Measurements from ENCODE around the gene N4BP2L2.

Gene N4BP2L2

DNA sequence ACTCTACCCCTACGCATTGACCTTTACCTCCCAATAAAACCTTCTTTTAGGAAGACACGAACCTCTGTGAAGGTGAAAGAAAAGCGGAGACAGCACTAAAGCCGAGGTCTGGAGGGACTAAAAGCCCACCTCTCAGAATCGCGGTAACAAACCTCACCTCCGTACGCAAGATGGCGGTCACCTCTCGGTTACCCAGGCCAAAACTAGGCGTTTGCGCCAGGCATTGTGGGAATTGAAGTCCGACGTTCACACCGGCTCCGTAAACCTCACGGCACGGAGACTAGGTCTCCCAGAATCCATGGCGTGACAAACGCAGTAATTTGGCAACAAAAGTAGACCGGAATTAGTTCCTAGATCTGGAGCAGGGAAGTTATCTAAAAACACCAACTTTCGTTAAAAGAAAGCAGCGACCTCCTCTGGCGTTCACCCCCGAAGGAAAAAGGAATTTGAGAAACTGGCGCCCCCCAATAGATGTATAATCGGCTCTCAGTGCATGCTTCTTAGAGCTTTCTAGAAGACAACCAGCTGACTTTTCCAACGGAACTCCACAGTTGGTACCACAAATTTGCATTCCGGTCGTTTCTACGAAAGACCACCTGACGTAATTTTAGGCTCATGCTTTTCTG is at the start of gene N4BP2L2:
TSS of gene N4BP2L2 (minus strand) at position 175 of the 626 bp plus-strand sequence. CDS start 1,768 bp downstream, outside the sequence.
- Histone ChIP-seq H3K27me3 (ENCODE audit: control insufficient read depth in 5 of 5, insufficient read depth in 4 of 5, low read length in 5 of 5) (no peaks in the 10 kb centered on the region), H3K27ac (ENCODE audit: low read depth, low read length) (peak within 1 kb of the TSS; percentile 96), H3K4me3 (ENCODE audit: low read depth in 1 of 5, low read length in 5 of 5) (peak within 1 kb of the TSS; percentile 88 to 100 (median 98)), H3K4me1 (ENCODE audit: control insufficient read depth in 5 of 5, insufficient read depth in 5 of 5, low read length in 5 of 5) (peaks cover 2 to 33% (median 29%) of the 10 kb centered on the region in 5 donors), H3K36me3 (ENCODE audit: control insufficient read depth in 5 of 5, insufficient read depth in 5 of 5, low read length in 5 of 5) (peaks cover 8 to 14% (median 12%) of the 10 kb centered on the region in 5 donors), H3K9ac (ENCODE audit: low read length in 5 of 5) (peak within 1 kb of the TSS; percentile 96 to 100 (median 99)), H3K9me3 (ENCODE audit: control insufficient read depth in 5 of 5, low read length in 5 of 5) (peaks cover 0 to 6% (median 3%) of the 10 kb centered on the region in 5 donors)

DNA sequence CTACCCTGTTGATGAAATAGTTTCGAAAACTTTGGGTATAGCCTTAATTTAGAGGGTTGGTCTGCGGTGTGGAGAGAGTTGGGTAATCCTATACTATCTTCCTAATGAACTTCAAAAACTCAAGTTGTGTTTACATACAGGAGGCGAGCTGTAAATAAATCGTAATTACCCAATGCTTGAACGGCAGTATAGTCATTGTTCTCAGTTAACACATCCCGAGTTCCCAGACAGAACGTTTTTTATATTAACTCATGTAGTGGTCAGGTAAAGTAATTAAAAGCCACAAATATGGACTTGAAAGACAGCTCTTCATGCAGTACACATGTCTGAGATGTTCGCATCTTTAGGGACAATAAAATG is 49.2 kb upstream of the N4BP2L2 start:
- Histone ChIP-seq H3K9me3 (ENCODE audit: control insufficient read depth in 5 of 5, low read length in 5 of 5) (no peaks in the 10 kb centered on the region), H3K27ac (ENCODE audit: low read depth, low read length) (peak overlapping the region; percentile 72), H3K36me3 (ENCODE audit: control insufficient read depth in 5 of 5, insufficient read depth in 5 of 5, low read length in 5 of 5) (no peaks in the 10 kb centered on the region), H3K4me3 (ENCODE audit: low read depth in 1 of 5, low read length in 5 of 5) (peak overlapping the region; percentile 79 to 96 (median 88)), H3K4me1 (ENCODE audit: control insufficient read depth in 5 of 5, insufficient read depth in 5 of 5, low read length in 5 of 5) (peaks cover 0 to 37% (median 35%) of the 10 kb centered on the region in 5 donors), H3K9ac (ENCODE audit: low read length in 5 of 5) (peak overlapping the region; percentile 40 to 90 (median 89)), H3K27me3 (ENCODE audit: control insufficient read depth in 5 of 5, insufficient read depth in 4 of 5, low read length in 5 of 5) (no peaks in the 10 kb centered on the region)

DNA sequence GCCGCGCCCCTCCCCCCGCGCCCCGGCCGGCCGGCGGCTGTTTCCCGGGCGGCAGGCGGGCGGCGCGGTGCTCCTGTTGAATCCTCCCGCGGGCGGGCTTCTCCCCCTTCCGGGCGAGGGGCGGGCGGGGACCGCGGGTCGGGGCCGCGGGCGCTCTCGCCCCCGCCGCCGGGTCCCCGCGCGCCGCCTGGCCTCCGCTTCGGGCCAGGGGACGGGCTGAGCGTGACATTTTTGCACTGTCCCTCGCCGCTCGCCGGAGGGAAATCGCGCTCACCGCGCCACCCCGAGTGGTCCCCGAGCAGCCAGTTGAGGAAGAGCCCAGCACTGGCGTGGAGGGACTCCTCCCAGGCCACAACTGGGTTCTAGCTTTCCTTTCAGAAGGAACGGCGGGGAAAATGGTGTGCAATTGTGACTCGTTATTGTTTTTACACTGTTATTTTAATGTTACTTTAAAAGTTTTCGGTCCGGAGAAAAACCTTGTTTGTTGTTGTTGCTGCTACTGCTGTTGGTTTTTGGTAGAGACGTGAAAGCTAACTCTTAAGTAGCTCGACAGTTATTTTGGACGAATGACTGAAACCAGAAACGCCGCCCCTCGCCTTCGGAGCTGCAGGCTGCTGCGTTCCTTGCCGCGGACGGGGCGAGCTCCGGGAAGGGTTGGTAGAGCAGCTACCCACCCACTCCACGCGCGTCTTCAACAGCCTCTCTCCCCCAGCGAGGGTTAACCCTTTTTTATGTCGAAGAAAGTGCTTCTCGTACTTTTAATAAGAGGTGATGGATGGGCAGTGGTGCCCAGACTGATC is 48.6 kb upstream of the N4BP2L2 start:
- Histone ChIP-seq H3K27ac (ENCODE audit: low read depth, low read length) (peak overlapping the region; percentile 72), H3K4me3 (ENCODE audit: low read depth in 1 of 5, low read length in 5 of 5) (peak overlapping the region; percentile 79 to 96 (median 88)), H3K36me3 (ENCODE audit: control insufficient read depth in 5 of 5, insufficient read depth in 5 of 5, low read length in 5 of 5) (no peaks in the 10 kb centered on the region), H3K4me1 (ENCODE audit: control insufficient read depth in 5 of 5, insufficient read depth in 5 of 5, low read length in 5 of 5) (peaks cover 0 to 37% (median 35%) of the 10 kb centered on the region in 5 donors), H3K9ac (ENCODE audit: low read length in 5 of 5) (peak overlapping the region; percentile 40 to 90 (median 89)), H3K27me3 (ENCODE audit: control insufficient read depth in 5 of 5, insufficient read depth in 4 of 5, low read length in 5 of 5) (no peaks in the 10 kb centered on the region), H3K9me3 (ENCODE audit: control insufficient read depth in 5 of 5, low read length in 5 of 5) (no peaks in the 10 kb centered on the region)

DNA sequence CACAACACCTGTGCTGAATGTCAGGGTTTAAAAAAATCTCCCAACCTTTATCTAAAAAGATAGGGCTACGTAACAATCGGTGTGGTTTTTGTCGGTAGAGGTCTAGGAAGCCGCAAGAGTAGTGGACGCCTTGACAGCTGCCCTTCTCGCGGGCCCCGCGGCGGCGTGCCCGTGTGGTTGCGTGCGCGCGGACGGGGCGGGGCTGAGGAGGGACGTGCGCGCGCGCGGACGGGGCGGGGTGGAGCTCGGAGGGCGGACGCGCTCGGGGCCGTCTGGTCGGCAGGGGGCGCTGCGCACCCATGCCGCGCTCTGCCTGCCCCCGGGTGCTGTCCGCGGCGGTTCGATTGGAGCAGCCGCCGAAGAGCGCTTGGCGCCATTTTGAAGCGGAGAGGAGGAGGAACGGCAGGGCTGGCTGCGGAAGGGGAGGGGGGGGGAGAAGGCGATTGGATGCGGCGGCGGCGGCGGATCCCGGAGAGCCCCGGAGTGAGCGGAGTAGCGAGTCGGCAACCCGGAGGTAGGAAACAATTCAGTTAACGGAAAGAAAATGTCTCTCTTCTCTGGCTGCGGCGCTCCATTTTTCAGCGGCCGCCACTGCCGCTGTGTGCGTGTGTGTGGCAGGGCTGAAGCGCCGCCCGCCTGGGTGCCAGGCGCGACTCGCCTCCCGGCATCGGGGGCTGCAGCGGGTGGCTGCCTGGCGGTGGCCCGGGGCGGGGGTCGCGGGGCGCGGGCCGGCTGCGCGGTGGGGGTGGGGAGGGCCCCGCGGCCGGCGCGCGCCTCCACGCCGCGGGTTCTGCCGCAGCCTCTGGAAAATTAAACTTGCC is 47.7 kb upstream of the N4BP2L2 start, which contains the start of gene PDS5B:
TSS of gene PDS5B (plus strand) at position 373 of the 821 bp plus-strand sequence. CDS start 62,321 bp downstream, outside the sequence.
- Histone ChIP-seq H3K27me3 (ENCODE audit: control insufficient read depth in 5 of 5, insufficient read depth in 4 of 5, low read length in 5 of 5) (no peaks in the 10 kb centered on the region), H3K9ac (ENCODE audit: low read length in 5 of 5) (peak within 1 kb of the TSS; percentile 83 to 96 (median 90)), H3K9me3 (ENCODE audit: control insufficient read depth in 5 of 5, low read length in 5 of 5) (no peaks in the 10 kb centered on the region), H3K36me3 (ENCODE audit: control insufficient read depth in 5 of 5, insufficient read depth in 5 of 5, low read length in 5 of 5) (no peaks in the 10 kb centered on the region), H3K27ac (ENCODE audit: low read depth, low read length) (peak within 1 kb of the TSS; percentile 82), H3K4me3 (ENCODE audit: low read depth in 1 of 5, low read length in 5 of 5) (peak within 1 kb of the TSS; percentile 86 to 96 (median 88)), H3K4me1 (ENCODE audit: control insufficient read depth in 5 of 5, insufficient read depth in 5 of 5, low read length in 5 of 5) (peaks cover 0 to 37% (median 35%) of the 10 kb centered on the region in 5 donors)

DNA sequence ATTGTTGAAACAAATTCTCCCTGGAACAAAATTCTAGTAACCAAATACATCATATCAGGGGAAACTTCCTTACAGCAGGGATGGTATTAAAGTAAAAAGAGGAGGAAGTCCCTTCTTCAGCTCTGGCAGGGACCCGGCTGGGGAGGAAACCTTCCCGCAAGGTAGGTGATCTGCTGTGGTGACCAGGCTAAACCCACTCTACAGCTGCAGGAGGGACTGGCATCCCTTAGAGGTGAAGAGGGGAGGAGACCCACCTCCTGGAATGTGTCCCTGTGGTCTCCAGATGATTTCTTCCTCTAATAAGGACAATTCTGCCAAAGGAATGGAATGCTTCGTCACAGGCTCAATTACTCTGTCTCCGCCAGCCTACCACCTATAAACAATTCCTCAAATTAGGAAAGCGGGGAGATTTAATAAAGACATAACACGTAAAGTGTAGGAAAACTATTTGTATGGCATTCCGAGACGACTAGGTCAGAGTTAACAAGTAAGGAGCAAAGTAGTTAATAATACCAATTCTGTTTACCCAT is 47.0 kb upstream of the N4BP2L2 start:
- Histone ChIP-seq H3K9ac (ENCODE audit: low read length in 5 of 5) (peak overlapping the region; percentile 79 to 96 (median 88)), H3K4me3 (ENCODE audit: low read depth in 1 of 5, low read length in 5 of 5) (peak overlapping the region; percentile 73 to 87 (median 76)), H3K27ac (ENCODE audit: low read depth, low read length) (peak overlapping the region; percentile 82), H3K9me3 (ENCODE audit: control insufficient read depth in 5 of 5, low read length in 5 of 5) (no peaks in the 10 kb centered on the region), H3K27me3 (ENCODE audit: control insufficient read depth in 5 of 5, insufficient read depth in 4 of 5, low read length in 5 of 5) (no peaks in the 10 kb centered on the region), H3K4me1 (ENCODE audit: control insufficient read depth in 5 of 5, insufficient read depth in 5 of 5, low read length in 5 of 5) (peaks cover 0 to 37% (median 35%) of the 10 kb centered on the region in 5 donors), H3K36me3 (ENCODE audit: control insufficient read depth in 5 of 5, insufficient read depth in 5 of 5, low read length in 5 of 5) (no peaks in the 10 kb centered on the region)

DNA sequence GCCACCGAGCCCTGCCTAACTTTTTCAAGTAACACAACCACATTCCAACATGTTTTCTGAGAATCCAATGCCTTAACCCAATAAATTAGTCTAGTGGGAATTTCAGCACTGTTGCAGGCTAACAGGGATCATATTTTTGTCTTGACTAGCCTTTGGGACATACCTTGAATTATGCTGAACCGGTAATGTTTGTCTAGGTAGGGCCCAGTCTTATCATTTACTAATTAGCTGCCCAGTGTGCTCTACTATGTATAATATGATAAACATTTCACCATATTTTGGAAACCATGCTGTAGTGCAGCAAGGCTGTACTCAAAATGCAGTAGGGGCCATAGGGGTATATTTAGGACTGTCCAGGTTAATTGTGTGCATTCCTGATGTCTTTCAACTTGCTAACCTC is 44.4 kb upstream of the N4BP2L2 start:
- Histone ChIP-seq H3K9me3 (ENCODE audit: control insufficient read depth in 5 of 5, low read length in 5 of 5) (no peaks in the 10 kb centered on the region), H3K4me3 (ENCODE audit: low read depth in 1 of 5, low read length in 5 of 5) (no peak overlapping the region), H3K9ac (ENCODE audit: low read length in 5 of 5) (no peak overlapping the region), H3K27ac (ENCODE audit: low read depth, low read length) (no peak overlapping the region), H3K4me1 (ENCODE audit: control insufficient read depth in 5 of 5, insufficient read depth in 5 of 5, low read length in 5 of 5) (peaks cover 0 to 14% (median 12%) of the 10 kb centered on the region in 5 donors), H3K36me3 (ENCODE audit: control insufficient read depth in 5 of 5, insufficient read depth in 5 of 5, low read length in 5 of 5) (no peaks in the 10 kb centered on the region), H3K27me3 (ENCODE audit: control insufficient read depth in 5 of 5, insufficient read depth in 4 of 5, low read length in 5 of 5) (no peaks in the 10 kb centered on the region)

DNA sequence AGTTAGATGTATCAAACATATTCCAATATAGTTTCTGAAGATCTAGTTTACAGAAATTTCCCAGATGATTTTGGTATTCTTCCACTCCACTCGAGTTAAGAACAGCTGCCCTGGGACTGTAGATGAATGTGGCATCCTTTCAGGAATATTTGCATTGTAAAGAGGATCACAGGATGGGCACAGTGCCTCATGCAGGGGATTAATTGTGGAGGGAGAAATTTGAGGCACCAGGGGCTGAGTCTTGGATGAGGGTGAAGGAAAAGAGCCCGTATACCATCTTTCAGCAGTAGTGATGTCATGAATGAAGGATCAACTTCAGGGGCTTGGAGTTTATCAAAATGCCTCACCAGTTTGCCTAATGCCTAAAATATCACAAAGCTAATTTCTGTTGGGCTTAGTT is 43.7 kb upstream of the N4BP2L2 start:
- Histone ChIP-seq H3K4me1 (ENCODE audit: control insufficient read depth in 5 of 5, insufficient read depth in 5 of 5, low read length in 5 of 5) (peaks cover 0 to 7% (median 7%) of the 10 kb centered on the region in 5 donors), H3K4me3 (ENCODE audit: low read depth in 1 of 5, low read length in 5 of 5) (no peak overlapping the region), H3K9ac (ENCODE audit: low read length in 5 of 5) (no peak overlapping the region), H3K9me3 (ENCODE audit: control insufficient read depth in 5 of 5, low read length in 5 of 5) (peaks cover 0 to 4% (median 0%) of the 10 kb centered on the region in 5 donors), H3K27ac (ENCODE audit: low read depth, low read length) (no peak overlapping the region), H3K36me3 (ENCODE audit: control insufficient read depth in 5 of 5, insufficient read depth in 5 of 5, low read length in 5 of 5) (no peaks in the 10 kb centered on the region), H3K27me3 (ENCODE audit: control insufficient read depth in 5 of 5, insufficient read depth in 4 of 5, low read length in 5 of 5) (no peaks in the 10 kb centered on the region)

DNA sequence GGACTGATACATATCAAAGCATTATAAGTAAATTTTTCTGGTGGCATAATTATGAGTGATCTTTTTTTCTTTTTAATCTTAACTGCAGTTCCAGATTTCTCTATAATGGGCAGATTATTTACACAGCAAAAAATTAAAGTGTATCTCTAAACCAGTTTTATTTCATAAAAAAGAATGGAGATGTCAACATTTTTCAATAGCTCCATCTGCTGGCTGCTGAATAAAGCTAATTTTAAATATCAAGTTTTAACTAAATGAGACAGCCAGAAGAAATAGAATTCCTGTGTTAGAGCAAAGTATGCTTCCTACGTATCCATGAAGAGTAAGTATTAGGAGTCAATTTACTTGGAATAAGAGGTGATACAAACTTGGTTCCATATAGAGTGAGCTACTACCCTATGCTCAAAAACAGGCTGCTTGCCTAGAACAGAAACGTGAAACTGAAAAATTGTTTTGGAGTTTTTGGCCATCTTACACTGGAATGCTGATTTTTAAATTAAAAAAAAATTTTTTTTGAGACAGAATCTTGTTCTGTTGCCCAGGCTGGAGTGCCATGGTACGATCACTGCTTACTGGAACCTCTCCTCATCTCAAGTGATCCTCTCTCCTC is 42.7 kb upstream of the N4BP2L2 start:
- no peak overlapping the region for H3K4me3 ChIP-seq (ENCODE audit: low read depth in 1 of 5, low read length in 5 of 5)
- H3K4me1 ChIP-seq (ENCODE audit: control insufficient read depth in 5 of 5, insufficient read depth in 5 of 5, low read length in 5 of 5), result peaks cover 0 to 7% (median 7%) of the 10 kb centered on the region in 5 donors
- H3K9ac ChIP-seq (ENCODE audit: low read length in 5 of 5), result no peak overlapping the region
- H3K36me3 ChIP-seq (ENCODE audit: control insufficient read depth in 5 of 5, insufficient read depth in 5 of 5, low read length in 5 of 5), result no peaks in the 10 kb centered on the region
- no peaks in the 10 kb centered on the region for H3K27me3 ChIP-seq (ENCODE audit: control insufficient read depth in 5 of 5, insufficient read depth in 4 of 5, low read length in 5 of 5)
- H3K27ac ChIP-seq (ENCODE audit: low read depth, low read length), result no peak overlapping the region
- peaks cover 0 to 4% (median 0%) of the 10 kb centered on the region in 5 donors for H3K9me3 ChIP-seq (ENCODE audit: control insufficient read depth in 5 of 5, low read length in 5 of 5)

DNA sequence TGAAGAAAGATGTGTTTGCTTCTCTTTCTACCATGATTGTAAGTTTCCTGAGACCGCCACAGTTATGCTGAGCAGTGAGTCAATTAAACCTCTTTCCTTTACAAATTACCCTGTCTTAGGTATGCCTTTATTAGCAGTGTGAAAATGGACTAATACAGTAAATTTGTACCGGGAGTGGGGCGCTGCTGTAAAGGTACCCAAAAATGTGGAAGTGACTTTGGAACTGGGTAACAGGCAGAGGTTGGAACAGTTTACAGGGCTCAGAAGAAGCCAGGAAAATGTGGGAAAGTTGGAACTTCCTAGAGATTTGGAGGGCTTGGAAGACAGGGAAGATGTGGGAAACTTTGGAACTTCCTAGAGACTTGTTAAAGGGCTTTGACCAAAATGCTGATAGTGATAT is 38.4 kb upstream of the N4BP2L2 start:
- H3K36me3 ChIP-seq (ENCODE audit: control insufficient read depth in 5 of 5, insufficient read depth in 5 of 5, low read length in 5 of 5), result no peaks in the 10 kb centered on the region
- no peaks in the 10 kb centered on the region for H3K4me1 ChIP-seq (ENCODE audit: control insufficient read depth in 5 of 5, insufficient read depth in 5 of 5, low read length in 5 of 5)
- H3K4me3 ChIP-seq (ENCODE audit: low read depth in 1 of 5, low read length in 5 of 5), result no peak overlapping the region
- no peak overlapping the region for H3K9ac ChIP-seq (ENCODE audit: low read length in 5 of 5)
- H3K27me3 ChIP-seq (ENCODE audit: control insufficient read depth in 5 of 5, insufficient read depth in 4 of 5, low read length in 5 of 5), result no peaks in the 10 kb centered on the region
- H3K9me3 ChIP-seq (ENCODE audit: control insufficient read depth in 5 of 5, low read length in 5 of 5), result peaks cover 0 to 4% (median 0%) of the 10 kb centered on the region in 5 donors
- H3K27ac ChIP-seq (ENCODE audit: low read depth, low read length), result no peak overlapping the region
